GM19397 (cell line): ENCODE results near the gene ZNF654.
"Not testable (repeated sequence)": the region's sequence is repeated elsewhere in the genome, so short reads cannot be mapped to it uniquely, and the experiment has no call there.

Experiments used
- ATAC-seq: cut with Tn5 transposase; IDR thresholded peaks from one replicate; pipeline ENCODE4 v1.9.1; 2021; ENCODE audit warnings: mild to moderate bottlenecking, moderate library complexity; ENCODE audit not compliant: unreplicated experiment

Gene ZNF654

DNA sequence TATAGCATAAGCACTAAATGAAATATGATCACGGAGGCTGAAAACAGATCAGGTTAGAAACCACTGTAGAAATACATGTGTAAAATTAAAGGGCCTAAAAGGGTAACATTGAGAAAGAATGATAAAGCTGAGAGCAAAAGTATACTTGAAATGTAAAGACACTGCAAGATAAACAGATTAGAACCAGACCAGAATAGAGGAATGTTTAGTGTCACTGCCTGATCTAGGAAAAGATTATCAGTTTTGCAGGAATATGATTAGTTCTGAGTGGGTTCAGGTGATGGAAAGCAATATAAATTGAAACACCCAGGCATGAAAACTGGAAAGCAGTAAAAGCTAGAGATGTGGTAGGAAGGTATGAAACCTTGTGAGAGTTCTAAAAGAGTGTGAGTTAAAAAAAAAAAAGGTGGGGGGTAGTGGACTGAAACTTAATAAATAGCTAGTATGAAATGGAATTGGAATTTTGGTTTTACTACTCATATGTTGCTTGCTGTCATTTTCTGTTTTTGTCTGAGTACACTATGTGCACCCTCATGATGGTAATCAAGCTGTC lies 74.7 kb downstream of the ZNF654 start:
- no peak for ATAC-seq

DNA sequence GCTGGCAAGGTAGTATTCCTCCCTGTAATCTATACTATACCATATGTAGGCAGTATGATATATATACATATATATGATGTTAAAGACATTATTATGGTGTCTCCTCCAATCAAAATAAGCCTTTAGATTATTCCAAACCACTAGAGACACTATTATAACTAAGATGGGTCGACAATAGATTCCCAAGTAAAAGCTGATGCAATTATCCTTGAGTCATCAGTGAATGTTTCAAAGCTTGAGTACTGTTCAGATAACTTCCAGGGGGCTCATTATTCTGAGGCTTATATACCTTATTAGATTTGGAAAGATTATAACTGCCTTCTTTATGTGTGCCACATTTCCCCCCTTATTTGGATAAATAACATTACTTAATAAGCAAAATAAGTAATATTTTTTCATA lies 78.8 kb downstream of the ZNF654 start:
- ATAC-seq: no peak

DNA sequence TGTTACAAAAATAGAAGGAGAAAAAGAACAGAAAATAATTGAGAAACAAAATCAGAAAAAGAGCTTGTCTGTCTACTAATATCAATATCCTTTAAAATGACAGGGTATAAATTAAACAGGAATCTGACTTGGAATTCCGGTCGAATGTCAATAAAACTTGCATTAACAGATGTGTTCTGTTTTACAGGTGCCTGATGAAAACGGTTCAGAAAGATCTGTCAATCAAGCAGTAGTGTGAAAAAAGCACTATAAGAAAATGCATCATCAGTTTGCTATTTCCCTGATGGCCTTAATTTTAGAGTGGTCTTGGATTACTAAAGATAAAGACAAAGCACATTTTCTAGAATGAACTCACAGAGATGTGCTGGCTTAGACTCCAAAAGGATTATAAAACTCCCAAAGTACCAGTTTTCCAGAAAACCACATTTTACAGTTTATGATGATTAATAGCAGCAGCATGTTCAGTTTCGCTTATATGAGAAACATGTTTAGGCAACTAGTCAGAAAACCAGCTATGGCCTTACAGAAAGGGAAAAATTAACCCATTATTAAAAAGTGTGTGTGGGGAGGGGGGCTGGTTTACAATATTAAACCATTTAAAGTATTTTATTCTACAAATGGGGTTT lies 82.5 kb downstream of the ZNF654 start:
- no peak for ATAC-seq

DNA sequence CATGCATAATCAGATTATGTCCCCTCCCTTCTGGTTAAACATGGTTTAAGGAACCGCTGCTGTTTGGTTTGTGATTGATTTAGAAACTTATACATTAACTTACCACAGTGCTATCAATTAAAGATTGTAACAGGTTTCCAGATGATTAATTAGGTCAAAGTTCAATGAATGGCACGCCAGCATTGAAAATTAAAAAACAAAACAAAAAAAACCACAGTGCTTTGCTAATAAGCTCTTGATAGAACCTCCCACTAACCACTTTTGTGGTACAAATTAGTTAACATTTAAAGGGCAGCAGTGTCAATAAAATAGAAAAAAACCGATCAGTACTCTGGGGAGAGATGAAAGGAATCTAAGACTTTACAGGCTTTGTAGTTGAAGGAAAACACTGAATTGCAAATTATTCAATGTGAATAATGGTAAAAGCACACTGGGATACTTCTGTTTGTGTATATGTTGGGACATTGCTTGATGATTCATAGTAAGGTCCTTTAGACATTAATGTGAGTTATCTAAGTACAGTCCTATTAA lies 83.1 kb downstream of the ZNF654 start:
- no peak for ATAC-seq

DNA sequence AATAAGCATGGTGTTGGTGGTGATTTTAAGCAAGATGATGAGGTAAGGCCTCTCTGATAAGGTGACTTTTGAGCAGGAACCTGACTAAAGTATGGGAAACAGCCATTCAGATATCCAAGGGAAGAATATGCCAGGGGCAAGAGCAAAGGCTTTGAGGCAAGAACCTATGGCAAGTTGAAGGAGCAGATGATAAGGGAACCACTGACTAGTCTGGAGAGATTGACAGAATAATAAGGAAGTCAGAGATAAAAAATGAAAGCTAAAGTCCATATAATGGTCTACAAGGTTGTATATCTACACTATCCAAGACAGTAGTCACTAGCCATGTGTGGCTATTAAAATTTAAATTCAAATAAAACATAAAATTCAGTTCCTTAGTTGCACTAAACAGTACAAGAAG lies 88.2 kb downstream of the ZNF654 start:
- no peak for ATAC-seq

DNA sequence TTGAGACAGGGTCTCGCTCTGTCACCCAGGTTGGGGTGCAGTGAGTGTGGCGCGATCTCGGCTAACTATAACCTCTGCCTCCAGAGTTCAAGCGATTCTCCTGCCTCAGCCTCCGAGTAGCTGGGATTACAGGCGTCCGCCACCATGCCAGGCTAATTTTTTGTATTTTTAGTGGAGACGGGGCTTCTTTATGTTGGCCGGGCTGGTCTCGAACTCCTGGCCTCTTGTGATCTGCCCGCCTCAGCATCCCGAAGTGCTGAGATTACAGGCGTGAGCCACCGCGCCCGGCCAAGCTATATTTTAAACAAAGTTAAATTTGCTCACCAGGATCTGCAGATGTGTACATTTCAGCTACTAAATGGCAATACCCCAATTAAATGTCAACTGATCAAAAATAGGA lies 89.6 kb downstream of the ZNF654 start:
- ATAC-seq: no peak

DNA sequence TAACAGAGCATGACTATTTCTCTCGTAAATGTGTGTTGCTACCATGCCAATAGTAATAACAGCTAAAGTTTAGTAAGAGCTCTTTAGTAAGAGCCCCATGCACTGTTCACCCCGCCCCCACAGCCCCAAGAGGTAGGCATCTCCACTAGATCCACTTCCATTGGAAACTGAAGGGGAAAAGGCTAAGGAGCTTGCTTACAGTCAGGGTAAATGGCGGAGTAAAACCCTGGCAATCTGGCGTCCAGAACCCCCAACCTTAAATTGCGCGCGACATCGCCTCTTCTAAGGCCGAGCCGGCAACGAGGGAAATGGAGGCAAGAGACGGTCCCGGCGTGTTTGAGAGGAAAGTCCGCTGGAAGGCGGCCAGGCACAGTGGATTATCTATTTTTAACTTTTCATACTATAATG lies 90.0 kb downstream of the ZNF654 start:
- ATAC-seq: peak; percentile 3

DNA sequence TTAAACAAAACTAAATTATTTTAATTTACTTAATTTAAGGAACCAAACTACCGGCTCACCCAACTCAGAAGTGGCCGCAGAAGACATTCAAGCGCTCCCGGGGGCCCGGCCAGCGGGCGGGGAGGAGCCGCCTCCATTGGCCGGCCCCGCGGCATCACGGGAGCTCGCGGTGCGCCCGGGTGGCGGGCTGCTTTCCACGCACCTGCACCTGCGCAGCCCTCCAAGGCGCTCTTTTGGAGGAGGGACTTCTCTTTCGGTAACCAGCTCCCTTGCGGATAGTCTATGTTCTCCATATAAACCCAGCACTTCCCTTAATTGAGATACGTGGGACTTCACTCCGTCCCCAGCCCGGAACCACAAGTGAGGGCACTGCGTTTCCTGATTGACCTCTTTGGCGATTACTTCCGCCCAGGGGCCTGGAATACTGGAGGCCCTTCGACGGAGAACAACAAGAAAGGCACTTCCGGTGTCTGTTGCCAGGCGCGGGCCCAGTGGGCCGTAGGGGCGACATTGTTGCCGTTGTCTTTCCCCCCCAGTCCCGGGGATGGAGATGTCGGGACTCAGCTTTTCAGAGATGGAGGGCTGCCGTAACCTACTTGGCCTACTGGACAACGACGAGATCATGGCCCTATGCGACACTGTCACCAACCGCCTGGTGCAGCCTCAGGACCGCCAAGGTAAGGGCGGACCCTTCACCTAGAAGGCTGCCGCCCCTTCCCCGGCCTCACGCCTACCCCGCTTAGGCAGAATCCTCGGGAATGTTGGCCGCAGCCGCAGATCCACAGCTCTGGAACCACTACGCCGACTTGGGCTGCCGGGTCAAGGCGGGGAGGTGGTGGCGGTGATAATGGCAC lies 90.7 kb downstream of the ZNF654 start, which contains the start of gene C3orf38:
C3orf38 (plus strand) TSS at position 451 of the 854 bp plus-strand sequence; CDS start at position 545, 94 bp downstream.
- ATAC-seq: peak; percentile 89

DNA sequence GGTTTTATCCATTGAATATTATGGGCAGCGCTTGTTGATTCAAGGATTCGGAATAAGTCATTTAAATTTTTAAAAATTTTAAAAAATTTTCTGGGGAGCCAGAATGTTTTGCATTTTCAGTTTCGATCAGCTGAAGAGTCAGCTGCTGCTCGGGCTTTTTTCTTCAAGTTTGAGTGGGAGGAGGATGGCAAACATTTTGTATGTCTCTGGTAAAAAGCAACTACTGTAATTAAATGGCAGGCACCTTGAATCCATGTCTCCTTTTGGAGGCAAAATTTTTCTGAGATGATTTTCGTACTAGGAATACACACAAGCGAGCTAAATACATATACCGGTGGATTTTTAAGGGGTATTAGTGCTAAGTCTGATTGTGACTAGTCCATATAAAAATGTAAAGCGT lies 91.3 kb downstream of the ZNF654 start:
- no peak for ATAC-seq

DNA sequence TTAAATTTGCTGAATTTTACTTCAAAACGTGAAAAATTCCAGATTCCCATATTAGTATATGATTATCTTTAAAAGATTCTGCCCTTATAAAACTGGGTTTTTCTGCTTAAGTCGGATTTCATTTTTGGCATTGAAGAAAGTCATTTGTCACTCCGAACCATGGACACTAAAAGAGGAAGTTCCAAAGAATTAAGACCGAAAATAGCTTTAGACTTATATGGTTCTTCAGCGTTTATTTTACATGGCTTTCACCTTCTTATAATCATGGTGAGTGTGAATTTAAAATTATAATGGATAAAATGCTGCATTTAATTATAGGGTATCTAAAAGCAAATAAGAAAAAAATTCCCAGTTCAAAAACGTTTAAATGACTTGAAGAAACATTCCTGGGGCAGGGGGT lies 91.8 kb downstream of the ZNF654 start:
- ATAC-seq: no peak

DNA sequence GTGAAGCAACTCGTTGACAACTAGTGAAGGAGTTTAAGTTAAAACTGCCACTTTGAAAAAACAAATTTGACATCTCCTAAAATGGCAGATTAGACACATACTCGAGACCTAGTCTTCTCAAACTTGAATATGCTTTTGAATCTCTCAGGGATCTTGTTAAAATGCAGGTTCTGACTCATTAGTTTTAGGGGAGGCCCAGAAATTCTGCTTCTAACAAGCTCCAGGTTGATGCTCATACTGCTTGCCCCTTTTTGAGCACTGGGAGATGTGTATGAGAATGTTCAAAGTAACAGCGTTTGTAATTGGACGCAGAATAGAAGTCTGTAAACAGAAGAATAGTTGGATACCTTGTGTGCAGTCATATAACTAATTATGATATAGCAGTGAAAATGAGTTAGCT lies 92.3 kb downstream of the ZNF654 start:
- ATAC-seq: no peak

DNA sequence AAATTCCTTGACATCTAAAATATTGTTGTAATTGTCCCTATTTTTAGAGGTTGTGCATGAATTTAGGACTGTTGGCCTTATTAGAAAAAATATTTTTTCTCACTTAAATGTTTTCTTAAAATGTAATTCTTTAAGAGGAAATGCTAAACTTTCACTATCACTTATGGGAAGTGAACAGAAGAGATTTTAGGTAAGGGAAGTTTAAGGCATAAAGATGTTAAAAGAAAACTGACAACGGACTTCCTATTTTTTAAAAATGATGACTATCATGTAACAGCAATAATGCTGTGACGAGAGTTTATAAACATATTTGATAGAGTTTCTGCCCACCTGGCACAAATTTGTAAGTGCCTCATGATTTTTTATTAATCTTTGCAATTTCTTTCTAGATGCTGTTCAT lies 93.8 kb downstream of the ZNF654 start:
- ATAC-seq: no peak

DNA sequence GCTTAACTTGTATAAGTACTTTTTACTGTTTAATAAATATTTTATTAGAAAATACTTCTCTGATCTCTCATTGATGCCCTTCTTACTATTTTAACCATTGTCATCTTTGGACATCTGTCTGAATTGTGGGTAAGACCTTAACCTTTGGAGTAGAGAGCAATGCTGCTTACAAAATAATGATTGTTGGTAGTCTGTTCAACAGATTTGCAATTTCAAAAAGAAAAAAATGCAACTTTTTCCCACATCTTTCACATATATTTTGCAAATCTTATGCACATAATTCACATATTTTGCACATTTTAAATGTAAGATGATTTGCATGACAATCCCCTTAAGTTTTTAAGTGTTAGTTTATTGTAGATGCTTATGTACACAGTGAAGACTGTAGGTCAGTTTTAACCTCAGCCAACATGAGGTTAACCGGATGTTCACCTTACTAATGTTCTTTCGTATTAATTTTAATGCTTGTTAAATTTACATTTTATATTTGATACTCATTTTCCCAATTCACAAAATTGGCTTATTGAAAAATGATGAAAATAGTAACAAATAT lies 107.4 kb downstream of the ZNF654 start:
- no peak for ATAC-seq

DNA sequence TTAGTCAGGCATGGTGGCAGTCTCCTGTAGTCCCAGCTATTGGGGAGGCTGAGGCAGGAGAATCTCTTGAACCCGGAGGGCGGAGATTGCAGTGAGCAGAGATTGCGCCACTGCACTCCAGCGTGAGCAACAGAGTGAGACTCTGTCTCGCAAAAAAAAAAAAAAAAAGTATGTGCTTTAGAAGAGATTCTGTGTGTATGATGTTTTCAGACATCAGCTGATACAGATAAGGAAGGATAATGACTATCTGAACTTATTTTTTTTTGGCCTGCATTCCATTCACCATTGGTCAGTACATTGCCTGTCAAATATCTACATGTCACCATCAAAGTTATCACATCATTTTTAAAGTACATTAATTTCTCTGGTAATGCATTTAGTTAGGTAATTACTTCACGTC lies 108.1 kb downstream of the ZNF654 start:
- ATAC-seq: no peak

DNA sequence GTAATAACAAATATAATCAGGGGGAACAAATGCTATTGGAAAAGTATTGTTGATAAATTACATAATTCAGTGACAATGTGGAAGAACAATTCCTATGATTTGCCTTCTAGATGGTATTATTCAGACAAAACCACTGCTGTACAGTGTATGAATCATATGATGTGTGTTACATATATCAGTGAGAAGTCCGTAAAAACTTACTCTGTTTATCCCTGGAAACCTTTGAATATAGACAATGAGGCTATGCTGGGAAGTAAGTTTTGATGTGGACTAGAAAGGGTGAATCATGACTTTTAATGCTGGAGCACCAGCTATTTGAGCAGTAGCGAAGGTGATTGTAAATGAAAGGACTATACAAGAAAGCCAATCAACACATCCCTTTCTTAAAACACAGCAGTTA lies 108.6 kb downstream of the ZNF654 start:
- ATAC-seq: no peak

DNA sequence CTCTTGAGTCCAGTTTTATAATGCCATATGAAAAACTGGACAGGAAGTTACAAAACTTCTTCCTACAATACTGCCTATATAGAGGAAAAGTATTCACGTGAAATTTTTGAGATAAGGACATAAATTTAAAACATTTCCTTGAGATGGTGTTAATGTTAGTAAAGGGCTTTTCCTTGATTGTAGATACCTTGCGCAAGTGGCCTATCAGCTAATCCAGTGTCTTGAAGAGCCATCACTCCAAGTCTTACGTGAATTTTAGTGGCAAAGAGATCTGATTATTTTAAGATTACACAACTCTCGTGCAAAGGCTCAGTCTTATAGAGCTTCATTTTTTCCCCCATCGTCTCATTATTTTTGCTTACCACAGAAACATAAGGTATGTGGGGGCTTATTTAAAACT lies 109.1 kb downstream of the ZNF654 start:
- ATAC-seq: no peak

DNA sequence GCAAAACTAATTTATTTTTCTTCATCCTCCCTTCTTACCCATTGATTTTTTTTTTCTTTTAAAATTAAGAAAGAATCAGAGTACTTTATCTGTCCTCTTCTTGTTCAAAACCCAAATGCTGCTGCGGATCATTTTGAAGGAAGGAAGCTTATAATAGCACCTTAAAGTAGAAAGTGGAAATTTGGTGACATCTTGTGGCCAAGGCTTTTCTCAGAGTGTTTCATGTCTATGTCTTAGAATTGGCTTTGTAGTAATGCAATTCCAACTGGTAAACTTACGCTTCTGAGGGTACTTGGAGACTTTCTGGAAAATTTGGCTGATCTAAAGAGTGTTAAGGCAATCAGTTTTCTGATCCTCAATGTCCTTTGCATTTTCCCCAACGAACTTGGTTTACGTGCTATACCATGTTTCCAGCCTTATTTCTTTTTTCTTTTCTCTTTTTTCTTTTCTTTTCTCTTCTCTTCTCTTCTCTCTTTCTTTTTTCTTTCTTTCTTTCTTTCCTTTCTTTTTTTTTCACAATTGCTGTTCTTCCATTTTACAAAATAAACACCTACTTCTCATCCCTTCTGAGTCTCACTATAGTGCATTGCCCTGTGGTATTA lies 121.4 kb downstream of the ZNF654 start:
- ATAC-seq: peak; percentile 73

DNA sequence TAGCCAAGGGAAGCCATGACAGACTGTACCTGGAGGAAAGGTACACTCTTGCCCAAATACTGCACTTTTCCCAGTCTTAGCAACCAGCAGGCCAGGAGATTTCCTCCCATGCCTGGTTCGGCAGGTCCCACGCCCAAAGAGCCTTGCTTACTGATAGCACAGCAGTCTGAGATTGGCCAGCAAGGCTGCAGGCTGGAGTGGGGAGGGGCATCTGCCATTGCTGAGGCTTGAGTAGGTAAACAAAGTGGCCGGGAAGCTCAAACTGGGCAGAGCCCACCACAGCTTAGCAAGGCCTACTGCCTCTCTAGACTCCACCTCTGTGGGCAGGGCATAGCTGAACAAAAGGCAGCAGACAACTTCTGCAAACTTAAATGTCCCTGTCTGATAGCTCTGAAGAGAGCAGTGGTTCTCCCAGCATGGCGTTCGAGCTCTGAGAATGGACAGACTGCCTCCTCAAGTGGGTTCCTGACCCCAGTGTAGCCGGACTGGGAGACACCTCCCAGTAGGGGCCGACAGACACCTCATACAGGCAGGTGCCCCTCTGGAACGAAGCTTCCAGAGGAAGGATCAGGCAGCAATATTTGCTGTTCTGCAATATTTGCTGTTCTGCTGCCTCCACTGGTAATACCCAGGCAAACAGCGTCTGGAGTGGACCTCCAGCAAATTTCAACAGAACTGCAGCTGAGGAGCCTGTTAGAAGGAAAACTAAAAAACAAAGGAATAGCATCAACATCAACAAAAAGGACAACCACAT lies 123.3 kb downstream of the ZNF654 start:
- not testable (repeated sequence) for ATAC-seq

DNA sequence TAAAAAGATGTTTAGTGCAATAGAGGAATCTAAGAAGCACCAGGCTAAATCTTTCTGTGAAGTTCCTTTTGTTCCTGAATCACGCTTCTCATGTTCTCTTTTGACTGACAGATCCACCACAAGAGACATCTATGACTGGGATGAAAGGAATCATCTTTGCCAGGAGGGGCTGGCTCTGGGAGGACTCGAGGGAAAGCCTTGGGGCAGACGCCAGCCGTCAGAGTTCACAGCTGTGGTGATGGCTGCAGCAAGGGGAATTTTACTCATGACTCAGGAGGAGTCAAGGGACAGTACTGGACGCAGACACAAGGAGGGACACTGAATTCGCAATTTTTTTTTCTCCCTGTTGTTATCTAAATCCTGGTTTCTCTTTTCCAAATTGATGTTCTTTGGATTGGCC lies 129.4 kb downstream of the ZNF654 start:
- ATAC-seq: no peak

DNA sequence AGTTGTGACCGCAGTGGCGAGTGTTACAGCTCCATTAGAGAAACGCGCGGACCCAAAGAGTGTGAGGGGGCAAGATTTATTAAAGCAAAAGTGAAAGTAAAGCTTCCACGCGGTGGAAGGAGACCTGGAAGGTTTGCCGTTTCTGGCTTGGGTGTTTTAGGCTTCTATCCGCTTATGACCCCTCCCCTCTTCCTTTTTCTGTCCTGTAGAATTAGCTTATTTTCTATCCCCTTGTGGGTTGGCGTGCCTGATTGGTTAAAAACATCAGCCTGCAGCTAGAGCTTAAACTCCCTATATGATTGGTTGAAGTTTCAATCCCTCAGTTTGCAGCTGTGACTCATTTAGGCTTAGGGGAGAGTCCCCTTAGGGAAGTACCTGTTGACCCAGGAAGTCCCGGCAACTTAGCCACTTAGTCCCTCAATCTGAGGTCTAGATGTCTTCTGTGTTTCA lies 130.3 kb downstream of the ZNF654 start:
- peak; percentile 94 for ATAC-seq
